ENCODE data around the gene LTF. TPM values are rescaled to one million over a fixed set of nuclear protein-coding genes. Genes with fewer than 3 reads are reported as not detected.

The LTF gene
- total and polyA plus RNA-seq, 9 of the 15 experiments (the other 6 are each of a cell fraction or from before 2014, with no cell fraction given) = 0.07 TPM; not detected in 8

GRCh38 chr3:46512191-46512749, 47.6 kb upstream of the LTF start (continued):
- TF ChIP-seq PBX2 (CRISPR knock-in tag; IDR thresholded peaks at IDR 0.05; ENCODE audit: low read depth) = no peak
- peak; percentile 61 for TF ChIP-seq PBX2 (tag; conservative IDR thresholded peaks at IDR 0.05; ENCODE audit: low read depth)
- TF ChIP-seq RFX1 (IDR thresholded peaks at IDR 0.05) = peak; percentile 27; the same call in 1 of the 2 replicates
- TF ChIP-seq MEIS2 (IDR thresholded peaks at IDR 0.05; ENCODE audit: partially characterized antibody) = peak; percentile 31
- TF ChIP-seq ARHGAP35 (IDR thresholded peaks at IDR 0.05; ENCODE audit: partially characterized antibody) = no peak
- TF ChIP-seq ZBED1 (IDR thresholded peaks at IDR 0.05) = no peak
- TF ChIP-seq ZNF277 (CRISPR knock-in tag; IDR thresholded peaks at IDR 0.05; ENCODE audit: borderline replicate concordance) = no peak
- TF ChIP-seq SIX5 (IDR thresholded peaks at IDR 0.05; ENCODE audit: borderline replicate concordance in 1 of 2, insufficient read depth in 1 of 2, low read depth in 1 of 2, low read length in 2 of 2) = no peak
- no peak for TF ChIP-seq IFI16 (CRISPR knock-in tag; IDR thresholded peaks at IDR 0.05)

Data from K562 (cell line).